ENCODE measurements around the gene ZC2HC1C. TPM values are rescaled to one million over a fixed set of nuclear protein-coding genes. Genes with fewer than 3 reads are reported as not detected.

ZC2HC1C gene
- total and polyA plus RNA-seq, 9 of the 15 experiments (the other 6 are each of a cell fraction or from before 2014, with no cell fraction given), result 6.3 to 9.2 (median 7.7) TPM

GRCh38 chr14:75050852-75051555 lies 18.4 kb upstream of the ZC2HC1C start, which contains the start of gene MLH3 (continued):
- TF ChIP-seq MLLT1 (IDR thresholded peaks at IDR 0.05), result no peak
- no peak for TF ChIP-seq ARHGAP35 (IDR thresholded peaks at IDR 0.05; ENCODE audit: partially characterized antibody)
- TF ChIP-seq ADNP (tag; IDR thresholded peaks at IDR 0.05), result no peak
- TF ChIP-seq SMARCA5 (IDR thresholded peaks at IDR 0.05), result no peak
- no peak for TF ChIP-seq MCM7 (IDR thresholded peaks at IDR 0.05)
- TF ChIP-seq CHAMP1 (IDR thresholded peaks at IDR 0.05), result no peak
- no peak for TF ChIP-seq ZNF232 (CRISPR knock-in tag; IDR thresholded peaks at IDR 0.05)
- no peak for TF ChIP-seq GTF2A2 (tag; IDR thresholded peaks at IDR 0.05)
- no peak for TF ChIP-seq ZNF76 (CRISPR knock-in tag; IDR thresholded peaks at IDR 0.05; ENCODE audit: borderline replicate concordance)
- TF ChIP-seq HLTF (IDR thresholded peaks at IDR 0.05), result no peak
- TF ChIP-seq ZNF143 (CRISPR knock-in tag; IDR thresholded peaks at IDR 0.05), result no peak
- no peak for TF ChIP-seq XRCC5 (IDR thresholded peaks at IDR 0.05; ENCODE audit: low read depth, low read length)
- no peak for TF ChIP-seq SIX5 (IDR thresholded peaks at IDR 0.05; ENCODE audit: borderline replicate concordance in 1 of 2, insufficient read depth in 1 of 2, low read depth in 1 of 2, low read length in 2 of 2)
- no peak for TF ChIP-seq SNAPC5 (CRISPR knock-in tag; IDR thresholded peaks at IDR 0.05)
- TF ChIP-seq ZNF592 (IDR thresholded peaks at IDR 0.05), result peak; percentile 83
- TF ChIP-seq BRD4 (IDR thresholded peaks at IDR 0.05), result 0 out of 2 replicates have a peak, but pooled peaks have one; percentile 63
- TF ChIP-seq FIP1L1 (IDR thresholded peaks at IDR 0.05; ENCODE audit: low read depth, low read length, poor library complexity, severe bottlenecking), result no peak
- TF ChIP-seq ZBED1 (IDR thresholded peaks at IDR 0.05), result no peak
- TF ChIP-seq POLR2G (IDR thresholded peaks at IDR 0.05; ENCODE audit: low read depth, low read length), result peak; percentile 84
- TF ChIP-seq ZNF263 (CRISPR knock-in tag; IDR thresholded peaks at IDR 0.05; ENCODE audit: borderline replicate concordance), result no peak
- no peak for TF ChIP-seq CBFB (CRISPR knock-in tag; IDR thresholded peaks at IDR 0.05)
- no peak for TF ChIP-seq ZNF274 (IDR thresholded peaks at IDR 0.05; ENCODE audit: borderline replicate concordance, low read depth, low read length)
- no peak for TF ChIP-seq ZC3H8 (IDR thresholded peaks at IDR 0.05)

Data from K562 (cell line).